ENCODE data around the gene HYCC1.

Gene HYCC1

DNA sequence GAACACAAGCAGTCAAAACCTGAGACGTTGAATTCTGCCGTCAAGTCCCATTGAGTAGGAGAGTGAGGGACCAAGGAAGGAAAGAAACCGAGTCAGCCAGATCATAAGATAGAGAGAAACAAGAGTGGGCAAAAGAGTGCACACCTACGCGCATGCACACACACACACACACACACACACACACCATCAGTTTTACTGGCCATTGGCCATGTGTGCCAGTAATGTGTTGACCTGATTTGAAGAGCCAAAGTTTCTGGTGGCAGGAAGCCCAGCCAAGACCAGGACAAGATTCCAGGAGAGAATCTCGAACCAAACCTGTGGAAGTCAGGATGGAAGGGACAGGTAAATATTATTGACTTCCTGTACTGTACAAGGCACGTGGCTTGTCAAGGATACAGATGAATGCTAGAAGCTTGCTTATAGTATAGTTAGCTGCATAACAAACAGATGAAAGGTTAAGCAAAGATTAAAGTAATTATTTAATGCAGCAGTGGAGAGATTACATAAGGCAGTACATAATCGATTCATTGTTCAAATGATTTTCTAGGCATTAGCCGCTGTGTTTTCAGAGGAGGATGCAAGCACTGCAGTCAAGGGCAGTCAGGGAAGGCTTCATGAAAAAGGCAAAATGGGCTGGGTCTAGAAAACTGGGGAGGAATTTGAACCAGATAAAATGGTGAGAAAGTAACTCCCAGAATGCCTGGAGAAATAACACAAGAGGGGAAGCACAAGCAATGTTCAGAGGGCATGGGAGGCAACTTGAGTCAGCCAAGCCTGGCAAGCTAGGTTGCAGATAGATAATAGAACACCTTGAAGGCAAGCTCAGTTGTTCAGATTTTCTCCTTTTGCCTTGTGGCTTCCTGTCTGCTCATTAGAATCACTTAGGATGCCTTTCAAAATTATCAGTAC lies 2.7 kb upstream of the HYCC1 start:
- no peak for DNase-seq (ENCODE audit: low spot score)

DNA sequence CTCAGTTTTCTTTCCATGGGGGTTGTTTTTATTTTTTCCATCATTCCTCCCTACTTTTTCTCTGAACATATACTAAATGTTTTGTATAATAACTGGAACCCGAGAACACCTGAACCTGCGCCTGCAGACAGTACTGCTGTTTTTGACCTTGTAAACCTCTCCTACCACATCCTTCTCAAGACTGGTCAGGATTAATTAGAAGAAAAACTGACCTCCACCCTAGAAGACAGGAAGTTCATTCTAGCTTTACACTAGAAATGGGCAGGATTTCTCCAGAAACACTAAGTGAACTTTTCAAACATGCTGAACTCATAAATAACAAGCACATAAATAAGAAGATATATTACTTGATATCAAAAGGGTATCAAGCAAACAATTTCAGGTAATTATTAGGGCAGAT lies 751 bp upstream of the HYCC1 start:
- no peak for DNase-seq (ENCODE audit: low spot score)

DNA sequence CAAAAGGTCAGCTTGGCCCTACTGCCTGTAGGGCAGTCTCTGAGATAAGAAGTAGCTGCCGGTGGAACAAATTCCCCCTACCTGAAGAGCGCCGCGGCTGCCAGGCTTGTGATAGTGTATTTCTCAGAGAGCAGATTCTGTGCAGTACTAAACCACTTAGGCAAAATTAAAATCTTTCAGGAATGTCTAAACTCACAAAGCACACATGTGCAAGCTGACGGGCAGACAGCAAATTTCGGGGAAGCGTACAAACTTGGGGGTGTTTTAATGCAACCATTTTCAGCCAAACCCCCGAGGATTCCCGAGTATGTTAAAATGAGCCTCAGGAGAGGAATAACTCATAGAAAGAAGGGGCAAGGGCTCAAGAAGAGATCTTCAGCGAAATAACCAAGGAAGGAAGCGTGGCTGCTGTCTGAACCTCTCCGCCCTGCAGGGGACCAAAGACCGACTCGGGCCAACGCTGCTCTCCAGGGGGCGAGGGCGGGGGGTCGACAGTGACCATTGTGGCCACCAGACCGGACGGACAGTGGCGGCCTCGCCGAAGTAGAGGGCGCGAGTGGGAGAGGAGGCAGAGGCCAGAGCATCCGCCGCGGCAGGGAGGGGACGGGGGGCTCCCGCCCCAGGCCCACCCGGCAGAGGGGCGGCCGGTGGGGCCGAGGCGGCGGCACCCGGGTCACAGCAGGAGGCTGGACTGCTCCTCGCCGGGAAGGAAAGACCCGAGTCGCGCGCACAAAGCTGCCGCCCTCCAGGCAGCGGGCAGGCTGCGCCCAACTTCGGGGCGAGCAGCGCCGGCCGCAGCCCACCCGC lies 819 bp downstream of the HYCC1 start:
- DNase-seq (ENCODE audit: low spot score), result no peak

DNA sequence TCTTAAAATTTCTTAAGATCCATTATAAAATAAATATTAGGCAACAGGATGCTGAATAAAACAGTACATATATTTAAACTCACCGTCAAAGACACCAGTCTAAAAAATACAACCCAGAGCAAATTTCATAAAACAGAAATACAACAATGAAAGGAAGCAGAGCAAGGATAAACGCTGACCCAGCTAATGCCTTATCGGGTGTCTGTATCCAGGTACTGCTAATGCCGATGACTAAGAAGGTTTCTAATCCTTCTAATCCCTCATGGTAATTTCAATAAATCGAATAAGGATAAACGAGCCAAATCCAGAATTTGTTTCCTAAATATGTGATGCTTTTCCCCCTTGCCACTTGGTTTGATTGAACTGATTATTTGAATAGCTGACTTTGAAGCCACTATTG lies 1.7 kb downstream of the HYCC1 start:
- no peak for DNase-seq (ENCODE audit: low spot score)

DNA sequence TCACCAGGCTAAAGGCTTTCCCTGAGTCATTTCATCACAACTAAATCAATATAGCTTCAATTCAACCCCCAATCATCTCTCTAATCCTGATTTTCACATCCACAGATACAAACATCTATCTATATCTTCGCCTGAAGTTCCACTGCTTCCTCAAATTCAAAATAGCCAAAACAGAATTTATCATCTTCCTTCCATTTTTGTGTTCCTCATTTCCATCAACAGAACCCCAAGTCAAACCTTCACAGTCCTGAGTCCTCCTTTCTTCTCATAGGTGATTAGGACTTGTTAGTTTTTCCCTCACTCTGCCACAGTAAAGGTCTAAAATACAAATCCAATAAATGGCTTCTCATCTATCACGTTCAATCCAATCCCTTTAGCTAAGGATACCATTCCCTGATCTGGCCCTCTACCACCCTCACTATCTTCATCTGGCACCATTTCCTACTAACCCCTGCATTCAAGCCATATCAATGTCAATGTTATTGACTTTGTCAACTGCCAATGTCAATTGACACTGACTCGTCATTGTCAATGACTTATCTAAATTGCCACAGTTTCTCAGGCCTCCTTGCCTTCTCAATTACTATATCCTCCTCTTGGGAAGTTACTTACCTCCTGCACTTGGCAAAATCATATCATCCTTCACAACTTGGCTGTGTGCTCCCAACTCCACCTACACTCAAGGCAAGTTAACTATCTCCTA lies 2.6 kb downstream of the HYCC1 start:
- no peak for DNase-seq (ENCODE audit: low spot score)

DNA sequence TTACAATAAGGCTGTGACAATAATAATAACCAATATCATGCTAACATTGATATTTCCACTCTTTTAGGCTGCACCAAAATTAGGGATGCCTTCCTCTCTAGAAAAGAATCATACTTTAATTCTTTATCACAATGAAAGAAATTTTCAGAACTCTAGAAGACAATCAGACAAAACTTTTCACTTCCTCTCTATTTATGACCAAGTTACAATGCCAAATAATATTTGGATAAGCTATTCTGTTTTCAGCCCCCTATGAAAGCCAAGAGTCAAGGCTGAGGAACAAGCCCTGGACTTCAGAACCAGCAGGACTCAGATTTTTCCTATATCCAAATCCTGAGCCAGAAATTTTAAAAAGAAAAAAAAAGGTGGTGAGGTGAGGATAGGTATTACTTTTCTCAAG lies 4.6 kb downstream of the HYCC1 start:
- DNase-seq (ENCODE audit: low spot score), result no peak

DNA sequence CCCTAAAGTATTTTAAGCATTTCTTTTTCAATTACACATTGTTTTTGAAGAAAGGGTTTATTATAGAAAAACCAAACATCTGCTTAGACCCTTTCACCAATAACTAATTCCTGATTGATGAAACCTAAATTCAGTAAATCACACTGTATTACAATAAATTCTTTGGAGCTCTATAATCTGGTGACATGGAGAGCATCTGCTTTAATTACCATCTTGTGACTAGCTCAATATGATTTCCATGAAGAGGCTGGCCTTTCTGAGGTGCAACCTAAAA lies 9.7 kb downstream of the HYCC1 start:
- DNase-seq (ENCODE audit: low spot score), result no peak

DNA sequence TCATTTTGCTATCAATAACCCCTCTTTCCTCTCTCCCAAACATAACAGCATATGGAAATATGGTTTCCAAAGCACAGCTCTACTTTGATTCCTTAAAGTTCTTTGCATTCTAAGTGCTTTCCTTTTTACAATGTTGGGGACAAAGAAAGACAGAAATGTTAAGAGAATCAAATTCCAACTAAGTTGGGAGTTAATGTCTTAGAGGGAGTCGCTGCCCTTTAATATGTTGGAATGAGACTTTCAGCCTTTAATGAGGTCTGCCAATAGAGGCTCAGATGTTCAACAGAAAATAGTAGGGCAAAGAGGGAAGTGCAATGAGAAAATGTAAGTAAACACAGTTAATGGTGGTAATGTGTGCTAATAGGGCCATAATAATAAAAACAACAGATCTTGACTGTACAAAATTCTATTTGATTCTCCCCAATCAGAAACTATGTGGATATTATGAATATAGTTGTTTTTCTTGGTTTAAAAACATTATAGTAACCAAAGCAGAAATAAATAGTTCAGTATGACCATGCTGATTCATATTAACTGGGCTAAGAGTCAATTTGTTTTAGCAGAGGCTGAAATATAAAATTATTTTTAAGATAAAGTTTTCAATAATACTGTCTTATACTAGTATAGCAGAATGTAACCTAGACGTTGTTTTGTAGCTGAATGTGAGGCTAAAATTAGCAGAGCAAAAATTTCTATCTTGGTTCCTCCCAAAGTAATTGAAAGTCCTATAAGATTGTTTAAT lies 10.3 kb downstream of the HYCC1 start:
- no peak for DNase-seq (ENCODE audit: low spot score)

DNA sequence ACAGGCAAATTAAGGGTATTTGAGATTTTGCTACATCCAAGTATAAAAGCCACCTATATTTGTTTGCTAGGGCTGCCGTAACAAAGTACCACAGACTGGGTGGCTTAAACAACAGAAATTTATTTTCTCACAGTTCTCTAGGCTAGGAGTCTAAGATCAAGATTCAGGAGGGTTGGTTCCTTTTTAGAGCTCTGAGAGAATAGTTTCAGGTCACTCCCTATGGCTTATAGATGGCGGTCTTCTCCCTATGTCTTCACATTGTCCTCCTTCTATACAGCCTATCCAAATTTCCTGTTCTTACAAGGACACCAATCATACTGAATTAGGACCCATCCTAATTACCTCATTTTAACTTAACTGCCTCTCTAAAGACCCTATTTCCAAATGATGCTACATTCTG lies 11.2 kb downstream of the HYCC1 start:
- DNase-seq (ENCODE audit: low spot score), result no peak

DNA sequence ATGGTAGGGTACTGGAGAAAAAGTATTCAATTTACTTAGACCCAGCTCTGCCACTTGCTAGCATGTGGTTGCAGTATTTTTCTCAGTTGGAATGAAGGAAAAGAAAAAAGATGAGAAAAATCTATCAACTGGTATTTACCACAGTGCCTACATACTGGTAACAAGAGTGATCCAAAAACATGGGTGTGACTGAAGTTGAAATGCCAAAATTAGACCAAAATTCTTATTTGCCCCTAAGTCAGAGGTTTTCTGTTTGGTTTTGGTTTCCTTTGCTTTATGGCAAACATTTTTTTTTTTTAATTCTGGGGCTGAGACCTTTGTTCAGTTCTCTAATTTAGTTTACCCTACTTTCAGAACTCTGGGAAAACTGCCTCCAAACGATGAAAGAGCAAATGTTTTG lies 12.3 kb downstream of the HYCC1 start:
- DNase-seq (ENCODE audit: low spot score), result no peak

DNA sequence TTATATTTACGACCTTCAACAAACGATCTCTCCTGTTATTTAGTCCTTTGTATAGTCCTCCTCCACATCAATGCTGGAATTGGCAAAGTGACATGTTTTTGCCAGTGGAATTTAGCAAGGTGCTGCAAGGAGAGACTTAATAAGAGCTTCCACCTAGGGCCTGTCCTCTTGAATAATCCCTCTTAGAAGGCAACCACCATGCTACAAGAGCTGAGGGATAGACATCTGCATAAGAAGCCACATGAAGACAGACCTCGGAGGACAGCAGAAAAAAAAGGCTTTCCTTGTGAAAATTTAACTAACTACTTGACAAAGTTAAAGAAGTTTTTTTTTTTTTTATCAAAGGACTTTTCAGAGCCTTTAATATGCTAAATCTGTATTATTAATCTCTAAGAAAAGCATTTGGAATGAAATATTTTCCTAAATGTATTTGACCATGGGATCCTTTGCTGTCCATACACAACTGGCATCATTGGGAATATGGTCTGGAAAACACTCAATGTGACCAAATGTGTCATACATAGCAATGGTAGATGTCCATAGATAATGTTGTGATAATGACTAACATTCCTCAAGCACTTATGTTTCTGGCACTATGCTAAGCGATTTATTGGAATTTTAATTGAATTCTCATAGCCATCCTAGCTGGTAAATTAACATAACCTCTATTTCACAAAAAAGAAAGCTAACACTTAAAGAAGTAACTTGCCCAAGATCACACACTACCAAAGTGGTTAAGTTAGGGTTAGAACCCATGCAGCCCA lies 13.2 kb downstream of the HYCC1 start:
- no peak for DNase-seq (ENCODE audit: low spot score)

DNA sequence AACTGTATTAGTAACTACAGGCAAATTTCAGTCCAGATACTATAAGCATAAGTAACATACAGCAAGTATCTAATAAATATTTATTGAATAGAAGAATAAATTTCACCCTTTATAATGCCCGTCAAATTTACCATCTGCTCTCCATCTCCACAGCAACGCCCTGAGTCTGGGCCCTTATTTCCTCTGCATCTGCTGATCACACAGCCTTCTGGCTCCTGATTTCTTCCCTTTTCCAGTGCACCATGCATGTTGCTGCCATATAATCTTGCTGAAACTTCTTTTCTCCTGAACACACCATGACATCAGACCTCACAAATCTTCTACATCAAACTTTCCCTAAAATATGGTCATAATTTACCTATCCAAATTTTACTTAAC lies 15.4 kb downstream of the HYCC1 start:
- no peak for DNase-seq (ENCODE audit: low spot score)

DNA sequence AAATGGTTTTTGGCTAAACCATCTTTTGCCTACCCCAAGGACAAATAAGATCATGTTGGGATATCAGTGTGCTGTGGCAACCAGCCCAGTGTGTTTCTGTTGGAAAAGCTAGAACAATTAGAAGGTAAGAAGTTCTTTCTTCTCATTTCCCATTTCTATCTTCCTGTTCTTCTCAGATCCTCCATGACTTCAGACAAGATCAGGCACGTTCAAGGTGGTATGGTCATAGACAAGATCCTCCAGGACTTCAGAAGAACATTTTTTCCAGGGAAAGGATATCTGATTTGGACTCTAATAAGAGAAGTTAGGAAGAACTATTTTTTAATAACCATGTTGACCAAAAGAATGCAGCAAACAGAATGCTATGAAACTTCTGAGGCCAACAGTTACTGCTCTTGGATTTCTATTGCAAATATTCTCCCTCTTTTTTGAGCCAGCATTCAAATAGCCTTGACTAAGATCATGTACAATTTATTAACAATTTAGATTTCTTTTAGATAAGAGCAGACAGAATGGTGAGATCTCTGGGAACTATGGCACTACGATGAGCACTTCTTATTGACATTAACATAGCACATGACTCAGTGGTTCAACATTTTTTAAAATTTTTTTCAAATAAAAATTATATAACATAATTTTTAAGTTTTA lies 15.9 kb downstream of the HYCC1 start:
- no peak for DNase-seq (ENCODE audit: low spot score)

DNA sequence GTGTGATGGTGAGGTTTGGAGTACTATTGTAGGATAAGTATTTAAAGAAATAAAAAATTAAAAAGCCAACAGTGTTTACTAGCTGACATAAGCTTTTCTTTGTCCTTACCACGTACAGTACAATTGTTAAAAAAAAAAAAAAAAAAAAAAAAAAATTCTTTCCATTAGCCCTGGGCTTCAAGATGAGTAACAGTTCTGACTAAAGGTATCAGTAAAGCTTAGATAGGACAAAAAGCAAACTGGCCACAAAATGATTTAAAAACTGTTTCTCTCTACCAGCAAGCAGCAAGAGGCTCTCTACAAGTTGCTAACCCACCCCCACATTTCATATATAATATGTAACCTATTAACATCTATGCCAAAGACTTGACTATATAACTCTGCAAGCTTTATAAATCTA lies 17.5 kb downstream of the HYCC1 start:
- DNase-seq (ENCODE audit: low spot score), result no peak

DNA sequence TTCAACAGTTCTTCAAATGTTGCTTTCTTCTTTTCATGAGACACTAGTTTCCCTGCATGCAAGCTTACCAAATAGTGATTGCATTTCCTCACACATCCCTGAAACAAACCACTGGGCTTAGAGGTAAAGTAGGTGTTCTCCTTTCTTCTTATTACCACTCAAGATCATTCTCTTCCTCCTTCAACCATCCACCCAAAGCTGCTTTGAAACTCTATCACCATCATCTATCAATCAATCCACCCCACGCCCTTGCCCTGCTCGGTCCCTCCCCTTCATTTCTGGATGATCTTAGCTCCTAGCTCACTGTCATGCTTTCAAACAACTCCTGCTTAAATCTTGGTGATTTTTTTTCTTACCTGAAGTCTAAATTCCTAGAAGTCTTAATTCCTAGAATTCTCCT lies 18.9 kb downstream of the HYCC1 start:
- no peak for DNase-seq (ENCODE audit: low spot score)

DNA sequence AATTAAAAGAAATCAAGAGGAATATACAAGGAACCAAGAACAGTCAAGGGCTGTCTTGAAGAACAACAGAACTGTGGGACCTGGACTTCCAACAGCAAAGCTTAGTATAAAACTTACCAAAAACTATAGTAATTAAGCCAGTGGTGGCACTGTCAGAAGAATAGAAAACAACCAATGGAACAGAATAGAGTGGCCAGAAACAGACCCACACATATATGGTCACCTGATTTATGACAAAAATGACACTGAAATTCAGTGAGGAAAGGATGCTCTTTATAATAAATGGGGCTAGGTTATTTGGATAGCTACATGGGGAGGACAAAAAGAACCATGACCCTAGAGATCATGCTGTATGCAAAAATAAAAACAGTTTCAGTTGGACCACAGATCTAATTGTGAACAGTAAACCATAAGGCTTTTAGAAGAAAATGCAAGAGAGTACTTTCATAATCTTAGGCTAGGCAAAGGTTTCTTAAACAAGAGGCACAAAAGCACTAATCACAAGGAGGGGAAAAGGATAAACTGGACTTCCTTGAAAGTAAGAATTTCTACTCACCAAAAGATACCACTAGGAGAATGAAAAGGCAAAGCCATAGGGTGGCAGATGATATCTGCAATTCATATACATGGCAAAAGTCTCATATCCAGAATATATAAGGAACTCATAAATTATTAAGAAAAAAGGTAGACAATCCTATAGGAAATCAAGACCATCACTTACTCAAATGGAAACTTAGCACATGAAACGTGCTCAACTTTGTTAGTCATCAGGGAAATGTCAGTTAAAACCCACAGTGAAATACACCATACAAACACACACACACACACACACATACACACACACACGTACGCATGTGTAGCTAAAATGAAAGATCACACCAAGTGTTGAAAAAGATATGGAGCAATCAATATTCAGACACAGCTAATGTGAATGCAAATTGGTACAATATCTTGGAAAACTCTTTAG lies 20.8 kb downstream of the HYCC1 start:
- DNase-seq (ENCODE audit: low spot score), result no peak

DNA sequence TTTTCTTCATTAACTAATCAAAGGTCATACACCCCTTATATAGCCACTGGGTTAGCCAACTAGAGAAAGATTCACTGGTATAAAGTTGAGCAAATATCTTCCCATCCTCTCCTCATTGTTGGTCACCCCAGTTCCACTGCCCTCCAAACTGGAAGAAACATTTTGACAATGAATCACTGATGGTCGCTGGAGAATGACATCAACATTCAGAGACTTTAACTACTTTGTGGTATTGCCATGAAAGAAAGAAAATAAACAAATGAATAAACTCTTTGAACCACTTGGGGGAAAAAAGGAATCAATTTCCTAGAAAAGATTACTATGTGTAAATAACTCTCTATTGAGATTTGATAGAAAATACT lies 23.4 kb downstream of the HYCC1 start:
- DNase-seq (ENCODE audit: low spot score), result no peak

DNA sequence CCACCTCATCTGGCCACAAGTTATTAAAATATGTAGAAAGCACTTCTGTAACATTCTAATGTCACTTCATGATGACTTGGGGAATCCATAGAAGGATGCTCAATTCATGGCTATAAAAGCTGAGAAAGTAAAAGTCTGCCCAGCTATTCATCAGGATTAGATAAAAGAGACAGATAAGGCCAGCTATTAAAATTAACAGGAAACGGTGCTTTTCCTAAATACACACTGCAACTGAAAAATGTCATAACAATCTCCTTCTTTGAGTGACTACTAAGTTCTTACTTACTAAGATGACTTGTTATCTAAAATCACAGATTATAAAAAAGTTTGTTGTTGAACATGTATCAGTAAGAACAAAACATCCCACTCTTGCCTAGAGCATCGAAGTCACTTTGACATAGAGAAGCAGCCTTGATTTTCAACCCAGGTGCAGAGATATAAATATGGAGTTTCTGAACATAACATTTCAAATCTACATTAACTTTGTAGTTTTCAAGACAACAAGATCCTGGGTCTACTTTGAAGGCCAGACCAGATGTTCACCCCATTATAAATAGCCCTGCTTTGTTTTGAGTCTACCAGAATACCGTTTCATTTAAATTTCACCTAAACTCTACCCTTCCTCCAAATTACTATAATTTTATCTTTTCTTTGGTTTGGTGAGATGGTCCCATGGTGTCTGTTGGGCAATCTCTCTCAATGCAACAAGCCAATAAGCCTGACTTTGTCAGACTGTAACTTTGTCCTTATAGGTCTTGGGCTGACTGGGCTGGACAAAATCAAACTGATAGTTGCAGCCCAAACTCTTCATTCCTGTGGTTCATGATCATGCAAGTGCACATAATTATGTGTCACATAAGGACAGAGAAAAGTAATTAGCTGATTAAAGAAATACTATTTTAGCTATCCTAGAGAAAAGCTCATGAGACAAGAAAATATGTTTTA lies 24.0 kb downstream of the HYCC1 start:
- no peak for DNase-seq (ENCODE audit: low spot score)

DNA sequence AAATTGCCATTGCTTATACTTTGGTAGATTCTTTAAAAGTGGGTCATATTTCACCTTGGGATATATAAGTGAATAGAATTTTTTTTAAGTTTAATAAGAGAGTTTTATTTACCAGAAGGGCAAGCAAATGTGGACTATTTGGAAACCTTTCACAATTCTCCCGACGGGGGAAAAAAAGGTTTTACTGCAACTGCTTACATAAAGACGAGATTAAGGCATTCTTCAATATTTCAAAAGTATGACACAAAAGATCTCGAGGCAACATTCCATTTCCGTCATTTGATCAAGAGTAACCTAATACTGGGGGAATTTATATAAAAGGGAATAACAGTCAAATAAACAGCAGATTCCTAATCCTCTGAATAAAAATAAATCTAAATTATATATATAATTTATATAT lies 28.5 kb downstream of the HYCC1 start:
- no peak for DNase-seq (ENCODE audit: low spot score)
